Body of pancreas (tissue), 4 donors: ENCODE measurements around the gene CERS3.

Source experiments
- POLR2A ChIP-seq, 3 donors: fragments of 450-650 bp; IDR thresholded peaks; one replicate each; pipeline ENCODE4 v1.6.1; 2016; ENCODE audit warnings: antibody characterized with exemption in 3 of 3, mild to moderate bottlenecking in 2 of 3
- TF ChIP-seq, protein P1 (sequence below), 7 experiments: fragments of 450-650 bp in 4 of 7; fragments of 200-600 bp in 3 of 7; sonication (generic) in 3 of 7; IDR thresholded peaks; one replicate each; pipeline ENCODE4 v1.5.1; 2016 to 2019; ENCODE audit warnings: antibody characterized with exemption in 7 of 7

DNA sequence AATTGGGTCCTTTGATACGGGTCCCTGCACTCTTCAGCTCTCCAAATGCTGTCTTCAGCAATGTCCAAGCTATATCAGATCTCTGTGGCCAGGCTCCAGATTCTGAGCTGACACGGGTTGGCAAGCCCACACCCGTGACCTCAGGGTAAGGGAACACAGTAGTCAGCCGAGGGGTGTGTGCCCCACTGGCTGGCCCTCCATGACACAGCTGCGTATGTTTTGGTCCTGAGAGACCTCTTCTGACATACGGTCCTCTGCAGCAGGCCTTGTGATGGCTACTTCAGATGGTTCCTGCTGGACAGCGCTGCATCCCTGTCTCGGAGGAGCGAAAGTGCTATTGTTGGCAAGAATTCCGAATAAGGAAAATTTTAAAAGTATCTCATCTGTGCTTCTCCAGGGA, 101.8 kb downstream of the CERS3 start:
- TF ChIP-seq, protein P1, sequence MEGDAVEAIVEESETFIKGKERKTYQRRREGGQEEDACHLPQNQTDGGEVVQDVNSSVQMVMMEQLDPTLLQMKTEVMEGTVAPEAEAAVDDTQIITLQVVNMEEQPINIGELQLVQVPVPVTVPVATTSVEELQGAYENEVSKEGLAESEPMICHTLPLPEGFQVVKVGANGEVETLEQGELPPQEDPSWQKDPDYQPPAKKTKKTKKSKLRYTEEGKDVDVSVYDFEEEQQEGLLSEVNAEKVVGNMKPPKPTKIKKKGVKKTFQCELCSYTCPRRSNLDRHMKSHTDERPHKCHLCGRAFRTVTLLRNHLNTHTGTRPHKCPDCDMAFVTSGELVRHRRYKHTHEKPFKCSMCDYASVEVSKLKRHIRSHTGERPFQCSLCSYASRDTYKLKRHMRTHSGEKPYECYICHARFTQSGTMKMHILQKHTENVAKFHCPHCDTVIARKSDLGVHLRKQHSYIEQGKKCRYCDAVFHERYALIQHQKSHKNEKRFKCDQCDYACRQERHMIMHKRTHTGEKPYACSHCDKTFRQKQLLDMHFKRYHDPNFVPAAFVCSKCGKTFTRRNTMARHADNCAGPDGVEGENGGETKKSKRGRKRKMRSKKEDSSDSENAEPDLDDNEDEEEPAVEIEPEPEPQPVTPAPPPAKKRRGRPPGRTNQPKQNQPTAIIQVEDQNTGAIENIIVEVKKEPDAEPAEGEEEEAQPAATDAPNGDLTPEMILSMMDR (IDR thresholded peaks at IDR 0.05): no peak
- no peak for TF ChIP-seq POLR2A (IDR thresholded peaks at IDR 0.05)
